Osteocyte (in vitro differentiated cells): ENCODE data around the gene CHIC2. TPM values are rescaled to one million over a fixed set of nuclear protein-coding genes. Genes with fewer than 3 reads are reported as not detected.

ENCODE experiments used
- DNase-seq: peaks from one replicate; pipeline ENCODE4 v3.0.0; 2021; ENCODE audit warnings: mixed read lengths; ENCODE audit not compliant: unreplicated experiment; ENCODE audit errors: extremely low spot score
- H3K27ac Mint-ChIP-seq: one replicate; pipeline ENCODE4 v1.8.0; 2021; ENCODE audit warnings: mild to moderate bottlenecking, mixed read lengths; ENCODE audit not compliant: unreplicated experiment
- H3K27me3 Mint-ChIP-seq: one replicate; pipeline ENCODE4 v1.8.0; 2021; ENCODE audit warnings: mixed read lengths; ENCODE audit not compliant: unreplicated experiment
- H3K36me3 Mint-ChIP-seq: one replicate; pipeline ENCODE4 v1.8.0; 2021; ENCODE audit warnings: mixed read lengths; ENCODE audit not compliant: unreplicated experiment
- H3K4me1 Mint-ChIP-seq: one replicate; pipeline ENCODE4 v1.8.0; 2021; ENCODE audit warnings: mixed read lengths; ENCODE audit not compliant: unreplicated experiment
- H3K4me3 Mint-ChIP-seq: one replicate; pipeline ENCODE4 v1.8.0; 2021; ENCODE audit warnings: mild to moderate bottlenecking, moderate library complexity, mixed read lengths; ENCODE audit not compliant: unreplicated experiment
- H3K9me3 Mint-ChIP-seq: one replicate; pipeline ENCODE4 v1.8.0; 2021; ENCODE audit warnings: mixed read lengths; ENCODE audit not compliant: unreplicated experiment
- CTCF ChIP-seq: fragments of 200-600 bp; sonication (generic); IDR thresholded peaks from 2 replicates; pipeline ENCODE4 v1.5.0; 2021; ENCODE audit warnings: antibody characterized with exemption, mild to moderate bottlenecking, moderate library complexity
- total RNA-seq: library from RNA; stranded (reverse); gene quantifications from 2 replicates; pipeline ENCODE4 v1.2.1, GENCODE V29; 2021

Gene CHIC2
- total RNA-seq, 1 donor from 2014 or later, result 64.1 TPM

DNA sequence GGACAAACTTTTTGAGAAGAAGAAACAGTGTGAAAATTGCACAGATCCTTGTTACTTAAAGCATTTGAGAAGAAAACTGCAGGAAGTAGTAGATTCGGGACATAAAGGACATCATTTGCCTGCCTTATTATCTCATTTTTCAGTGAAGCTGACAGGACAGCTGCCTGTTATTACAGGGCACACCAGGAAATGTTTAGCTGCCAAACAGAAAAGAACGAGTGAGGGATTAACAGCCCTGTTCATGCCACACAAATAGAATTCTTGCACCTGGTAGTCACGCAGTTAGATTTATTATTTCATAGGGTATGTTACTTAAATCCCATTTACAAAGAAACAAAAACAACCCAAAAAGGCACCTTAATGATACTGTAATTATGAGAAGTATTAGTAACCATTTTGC is 100.6 kb downstream of the CHIC2 start:
- no peak for DNase-seq
- H3K27ac Mint-ChIP-seq, result no peak overlapping the region
- H3K36me3 Mint-ChIP-seq, result no peaks in the 10 kb centered on the region
- H3K4me1 Mint-ChIP-seq, result peaks cover 37% of the 10 kb centered on the region
- H3K9me3 Mint-ChIP-seq, result no peaks in the 10 kb centered on the region
- no peak for TF ChIP-seq CTCF
- no peaks in the 10 kb centered on the region for H3K27me3 Mint-ChIP-seq
- no peak overlapping the region for H3K4me3 Mint-ChIP-seq

DNA sequence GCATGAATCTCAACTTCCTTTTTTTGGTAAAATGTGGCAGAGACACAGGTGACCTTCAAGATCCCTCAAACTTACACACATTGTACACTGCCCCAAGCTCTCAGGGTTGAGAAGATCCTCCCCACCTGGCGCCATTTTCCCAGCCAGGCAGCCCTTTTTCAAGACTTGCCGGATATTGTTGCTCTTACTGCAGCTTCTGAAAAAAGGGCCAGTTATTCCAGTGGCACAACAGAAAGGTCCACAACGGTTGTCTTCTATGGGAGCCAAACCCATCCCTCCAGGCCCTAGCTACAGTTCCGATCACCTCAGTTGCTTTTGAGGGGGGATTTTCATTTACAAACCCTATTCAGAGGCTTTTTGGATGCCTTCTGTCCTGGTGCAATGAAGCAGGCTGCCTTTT is 101.1 kb downstream of the CHIC2 start:
- Mint-ChIP-seq H3K4me1 (peaks cover 37% of the 10 kb centered on the region), H3K9me3 (no peaks in the 10 kb centered on the region), H3K36me3 (no peaks in the 10 kb centered on the region), H3K27ac (no peak overlapping the region), H3K27me3 (no peaks in the 10 kb centered on the region), H3K4me3 (no peak overlapping the region)
- TF ChIP-seq CTCF, result no peak
- DNase-seq, result no peak

DNA sequence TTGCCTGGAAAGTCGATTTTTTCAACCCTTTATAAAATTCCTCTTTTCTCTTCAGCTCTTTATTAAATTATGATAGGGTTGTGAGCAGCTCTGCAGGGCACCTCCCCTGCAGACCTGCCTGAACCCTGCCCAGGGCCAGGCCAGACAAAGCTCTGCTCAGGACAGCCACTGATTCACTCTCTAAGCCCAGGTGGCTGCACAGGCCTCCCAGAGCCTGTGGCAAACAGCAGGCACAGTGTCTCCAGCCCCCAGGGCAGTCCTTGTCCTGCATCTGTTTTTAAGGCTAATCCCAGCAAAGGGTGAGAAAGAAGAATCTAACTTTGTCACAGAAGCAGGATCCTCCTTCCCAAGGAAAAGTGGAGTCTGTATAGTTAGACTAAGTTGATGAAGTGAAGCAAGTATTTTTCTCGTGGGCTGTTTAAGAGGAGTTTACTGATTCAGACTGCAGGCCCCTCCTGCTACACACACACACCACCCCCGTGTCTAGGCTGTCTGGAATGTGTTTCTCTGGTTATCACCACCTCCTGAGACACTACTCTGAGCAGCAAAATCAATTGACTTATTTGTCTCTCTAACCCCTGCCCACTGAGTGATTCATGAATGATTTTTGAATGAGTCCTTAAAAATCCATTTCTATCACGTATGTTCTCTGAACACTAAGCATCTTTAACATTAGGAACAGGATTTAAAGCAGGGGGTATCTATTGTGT is 101.7 kb downstream of the CHIC2 start:
- no peak for TF ChIP-seq CTCF
- H3K4me3 Mint-ChIP-seq, result no peak overlapping the region
- no peaks in the 10 kb centered on the region for H3K36me3 Mint-ChIP-seq
- H3K27me3 Mint-ChIP-seq, result no peaks in the 10 kb centered on the region
- no peak for DNase-seq
- H3K4me1 Mint-ChIP-seq, result peaks cover 35% of the 10 kb centered on the region
- peak overlapping the region; percentile 51 for H3K27ac Mint-ChIP-seq
- H3K9me3 Mint-ChIP-seq, result no peaks in the 10 kb centered on the region

GRCh38 chr4:53961351-53961750 is 103.1 kb downstream of the CHIC2 start:
- no peak for DNase-seq
- peaks cover 35% of the 10 kb centered on the region for H3K4me1 Mint-ChIP-seq
- no peaks in the 10 kb centered on the region for H3K36me3 Mint-ChIP-seq
- no peak overlapping the region for H3K4me3 Mint-ChIP-seq
- H3K27ac Mint-ChIP-seq, result no peak overlapping the region
- H3K27me3 Mint-ChIP-seq, result no peaks in the 10 kb centered on the region
- no peaks in the 10 kb centered on the region for H3K9me3 Mint-ChIP-seq
- TF ChIP-seq CTCF, result no peak

DNA sequence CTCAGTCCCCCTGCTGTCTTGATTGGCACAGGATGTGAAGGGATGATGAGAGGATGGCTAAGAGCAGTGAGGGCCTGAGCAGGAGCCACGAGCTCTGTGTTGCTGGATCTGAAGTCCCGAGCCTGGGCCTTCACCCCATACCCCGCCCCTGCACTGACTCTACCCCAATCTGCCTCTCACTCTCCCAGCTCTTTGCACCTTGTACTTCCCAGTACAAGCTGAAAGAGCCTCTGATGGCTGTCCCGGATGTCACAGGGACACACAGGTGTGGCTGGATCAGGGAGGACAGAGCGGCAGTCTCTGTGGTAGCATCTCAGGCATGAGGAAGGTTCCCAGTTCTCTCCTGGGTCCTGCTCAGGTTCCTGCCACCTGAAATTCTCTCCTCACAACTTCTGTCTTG is 103.6 kb downstream of the CHIC2 start:
- DNase-seq, result no peak
- TF ChIP-seq CTCF, result no peak
- no peak overlapping the region for H3K4me3 Mint-ChIP-seq
- H3K36me3 Mint-ChIP-seq, result no peaks in the 10 kb centered on the region
- H3K27ac Mint-ChIP-seq, result no peak overlapping the region
- no peaks in the 10 kb centered on the region for H3K9me3 Mint-ChIP-seq
- H3K27me3 Mint-ChIP-seq, result no peaks in the 10 kb centered on the region
- H3K4me1 Mint-ChIP-seq, result peaks cover 35% of the 10 kb centered on the region

Other genes with a start within 250 kb of the CHIC2 start
- 0.35 and 0.47 TPM in 2 replicates for gene GSX2, start 35.6 kb upstream of the CHIC2 start, total RNA-seq
- 214 and 232 TPM in 2 replicates for gene PDGFRA, start 164.7 kb upstream of the CHIC2 start, total RNA-seq